ENCODE data around the gene MAGEB17.

The MAGEB17 gene

GRCh38 chrX:16212436-16212835 is 45.2 kb downstream of the MAGEB17 start:
- no peak overlapping the region for H3K4me3 ChIP-seq
- no peak for TF ChIP-seq CTCF (IDR thresholded peaks at IDR 0.05)
- H3K27ac ChIP-seq, result no peak overlapping the region
- H3K27me3 ChIP-seq, result no peaks in the 10 kb centered on the region
- H3K4me1 ChIP-seq, result no peaks in the 10 kb centered on the region
- no peak for DNase-seq
- H3K36me3 ChIP-seq, result no peaks in the 10 kb centered on the region
- H3K9me3 ChIP-seq, result no peaks in the 10 kb centered on the region
- intact Hi-C loops (cut with DNase I; ENCODE audit: low total_unique reads), result no loop called here

GRCh38 chrX:16213961-16214360 is 46.7 kb downstream of the MAGEB17 start:
- Histone ChIP-seq H3K27ac (no peak overlapping the region), H3K9me3 (no peaks in the 10 kb centered on the region), H3K4me1 (no peaks in the 10 kb centered on the region), H3K27me3 (no peaks in the 10 kb centered on the region), H3K4me3 (no peak overlapping the region), H3K36me3 (no peaks in the 10 kb centered on the region)
- TF ChIP-seq CTCF (IDR thresholded peaks at IDR 0.05), result no peak
- intact Hi-C loops (cut with DNase I; ENCODE audit: low total_unique reads), result no loop called here
- no peak for DNase-seq

- H3K4me3 ChIP-seq, result no peak overlapping the region
- no peaks in the 10 kb centered on the region for H3K4me1 ChIP-seq
- intact Hi-C loops (cut with DNase I; ENCODE audit: low total_unique reads), result no loop called here
- H3K36me3 ChIP-seq, result no peaks in the 10 kb centered on the region
- no peaks in the 10 kb centered on the region for H3K9me3 ChIP-seq
- no peak for DNase-seq
- H3K27me3 ChIP-seq, result no peaks in the 10 kb centered on the region
- no peak for TF ChIP-seq CTCF (IDR thresholded peaks at IDR 0.05)
- H3K27ac ChIP-seq, result no peak overlapping the region
These were observed 48.4 kb downstream of the MAGEB17 start for GRCh38 chrX:16215660-16216059.
